T-helper 1 cell (primary cell): Measurements from ENCODE around the gene DAPK2.
"Not testable (repeated sequence)": the region's sequence is repeated elsewhere in the genome, so short reads cannot be mapped to it uniquely, and the experiment has no call there.

Source experiments
- DNase-seq, 5 donors: peaks; one replicate each; pipeline ENCODE4 v3.0.0-alpha.2; 2012 to 2020

DAPK2 gene

DNA sequence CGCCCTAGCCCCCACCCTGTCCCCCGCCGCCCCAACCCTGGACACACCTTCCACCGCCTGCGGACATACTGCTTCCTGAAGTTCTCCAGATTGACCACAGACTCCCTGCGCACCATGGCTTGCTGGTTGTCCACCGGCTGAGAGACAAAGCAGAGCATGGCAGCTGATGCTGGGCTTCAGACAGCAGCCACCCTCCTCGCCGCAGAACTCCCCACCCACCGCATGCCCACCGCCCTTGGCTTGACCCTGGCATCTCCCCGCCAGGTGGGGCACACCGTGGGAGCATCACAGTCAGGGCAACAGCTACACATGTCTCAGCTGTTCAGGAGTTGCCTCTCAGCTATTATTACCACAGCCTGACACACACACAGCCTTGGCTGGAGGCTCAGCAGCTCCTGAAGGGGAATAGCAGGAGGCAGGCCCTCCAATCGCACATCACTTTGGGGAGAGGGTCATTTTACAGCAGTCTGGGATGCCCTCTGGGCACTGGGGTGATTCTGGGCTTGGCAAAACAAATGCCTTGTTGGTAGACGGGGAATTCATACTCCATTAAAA is 134.1 kb downstream of the DAPK2 start:
- DNase-seq = no peak

- no peak for DNase-seq
Observed at GRCh38 chr15:63911160-63911559, 135.1 kb downstream of the DAPK2 start.

GRCh38 chr15:63909819-63910437 is 136.4 kb downstream of the DAPK2 start:
- DNase-seq = no peak

GRCh38 chr15:63908991-63909390 is 137.3 kb downstream of the DAPK2 start:
- DNase-seq = no peak

GRCh38 chr15:63908281-63908680 is 138.0 kb downstream of the DAPK2 start:
- DNase-seq = no peak

DNA sequence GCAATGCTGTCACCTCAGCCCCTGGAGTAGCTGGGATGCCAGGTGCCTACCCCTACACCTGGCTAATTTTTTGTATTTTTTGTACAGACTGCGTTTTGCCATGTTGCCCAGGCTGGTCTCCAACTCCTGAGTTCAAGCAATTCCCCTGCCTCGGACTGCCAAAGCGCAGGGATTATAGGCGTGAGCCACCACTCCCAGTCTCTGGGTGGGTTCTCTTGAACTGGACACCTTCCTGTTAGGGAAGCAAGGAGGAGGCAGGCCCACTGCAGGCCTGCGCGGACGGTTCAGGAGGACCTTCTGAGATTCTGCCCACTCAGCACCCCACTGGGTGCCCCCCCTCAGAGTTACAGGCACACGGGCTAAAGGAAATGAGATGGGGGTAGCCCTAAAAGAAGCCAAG is 138.8 kb downstream of the DAPK2 start:
- DNase-seq = no peak

DNA sequence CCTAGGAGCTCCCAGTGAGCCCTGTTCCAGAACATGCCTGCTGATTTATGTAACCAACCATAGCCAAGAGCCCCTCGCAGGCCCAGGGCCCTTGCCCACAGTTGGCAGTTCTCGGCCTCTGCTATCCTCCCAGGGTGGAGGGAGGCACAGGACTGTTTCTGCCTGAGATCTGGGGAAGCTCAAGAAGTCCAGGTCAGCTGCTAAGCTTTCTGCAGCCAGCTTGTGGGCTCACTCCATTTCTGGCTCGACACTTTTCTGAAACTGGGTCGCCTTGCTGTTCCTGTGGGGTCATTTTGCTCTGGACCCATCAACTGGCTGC is 140.1 kb downstream of the DAPK2 start:
- DNase-seq = no peak

DNA sequence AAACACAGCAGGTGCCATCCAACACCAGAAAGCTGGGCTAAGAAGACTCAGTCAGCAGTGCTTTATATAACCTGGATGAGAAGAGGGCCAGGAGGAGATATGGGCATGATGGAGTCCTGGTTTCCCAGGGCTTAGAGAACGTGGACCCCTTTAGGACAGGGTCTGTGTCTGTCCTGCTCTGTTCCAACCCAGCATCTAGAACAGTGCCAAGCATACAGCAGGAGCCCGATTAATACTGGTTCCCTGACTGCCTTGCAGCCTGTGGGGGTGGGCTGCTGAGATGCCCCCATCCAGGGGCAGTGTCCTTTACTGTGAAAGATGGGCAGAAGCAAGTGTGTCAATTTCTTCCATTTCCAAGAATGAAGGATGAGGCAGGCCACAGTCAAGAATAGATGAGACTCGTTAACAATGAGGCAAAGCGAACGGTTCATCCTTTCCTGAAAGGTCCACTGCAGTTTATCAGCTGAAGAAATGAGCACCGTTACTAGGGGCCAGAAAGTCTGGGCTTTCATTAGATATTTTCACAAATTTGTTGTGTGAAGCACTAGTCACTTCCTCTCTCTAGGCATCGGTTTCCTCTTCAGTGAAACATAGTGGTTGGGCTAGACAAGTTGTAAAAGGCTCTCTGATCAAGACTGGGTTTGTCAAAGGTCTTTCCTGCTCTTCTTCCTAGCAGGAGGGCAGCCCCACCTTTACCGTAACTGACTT is 140.6 kb downstream of the DAPK2 start:
- peak in 1 of 5 donors; percentile 42 for DNase-seq

GRCh38 chr15:63905131-63905530 is 141.2 kb downstream of the DAPK2 start:
- DNase-seq = no peak

GRCh38 chr15:63904042-63904441 is 142.2 kb downstream of the DAPK2 start:
- no peak for DNase-seq

- DNase-seq = no peak
Observed at GRCh38 chr15:63902671-63903035, 143.6 kb downstream of the DAPK2 start.

DNA sequence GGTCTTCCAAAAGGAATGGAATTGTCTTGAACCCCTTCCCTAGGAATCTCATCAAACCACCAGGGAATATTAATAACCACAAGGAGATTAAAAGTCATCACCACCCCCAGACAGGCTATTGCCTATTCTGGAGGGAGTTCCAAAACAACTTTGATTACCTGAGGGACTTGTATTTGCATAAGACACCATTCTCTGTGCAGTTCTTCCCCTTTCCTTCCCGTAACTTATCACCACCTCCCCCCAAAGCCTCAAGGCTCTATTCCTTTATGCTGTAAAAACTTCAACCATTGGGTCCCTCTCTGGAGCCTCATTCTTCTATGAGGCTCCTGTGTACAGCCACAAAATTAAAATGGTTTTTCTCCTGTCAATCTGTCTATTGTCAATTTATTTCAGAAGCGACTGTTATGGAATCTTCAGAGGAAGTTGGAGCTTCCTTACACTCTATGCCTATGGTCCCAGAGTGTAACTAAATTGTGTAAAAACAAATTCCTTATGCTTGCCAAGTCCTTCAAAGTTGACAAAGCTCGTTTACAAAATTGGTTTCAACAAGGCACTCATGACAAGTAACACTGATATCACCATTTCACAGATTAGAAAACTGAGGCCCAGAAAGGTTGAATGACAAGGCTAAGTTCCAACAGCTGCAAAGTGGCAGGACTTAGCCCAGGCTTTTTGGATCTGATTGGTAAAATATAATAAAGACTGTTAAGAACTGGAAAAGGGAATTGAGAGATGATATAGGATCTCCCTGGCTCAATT is 144.2 kb downstream of the DAPK2 start:
- no peak for DNase-seq

DNA sequence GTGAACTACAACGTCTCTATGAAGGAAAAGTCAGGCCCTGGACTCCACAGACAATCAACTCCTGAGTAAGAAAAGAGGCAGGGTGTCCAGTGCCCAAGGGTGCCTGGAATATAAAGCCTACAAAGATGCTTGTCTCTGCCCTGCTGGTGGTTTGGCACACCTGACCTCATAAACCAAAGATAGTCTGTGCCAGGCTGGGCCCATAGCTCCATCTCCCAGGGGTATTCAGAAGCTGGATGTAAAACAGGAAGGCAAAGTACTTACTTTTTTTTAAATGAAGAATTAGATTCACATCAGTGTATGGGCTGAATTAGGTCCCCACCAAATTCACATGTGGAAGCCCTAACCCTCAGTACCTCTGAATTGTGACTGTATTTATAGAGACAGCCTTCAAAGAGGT is 146.0 kb downstream of the DAPK2 start:
- DNase-seq = no peak

DNA sequence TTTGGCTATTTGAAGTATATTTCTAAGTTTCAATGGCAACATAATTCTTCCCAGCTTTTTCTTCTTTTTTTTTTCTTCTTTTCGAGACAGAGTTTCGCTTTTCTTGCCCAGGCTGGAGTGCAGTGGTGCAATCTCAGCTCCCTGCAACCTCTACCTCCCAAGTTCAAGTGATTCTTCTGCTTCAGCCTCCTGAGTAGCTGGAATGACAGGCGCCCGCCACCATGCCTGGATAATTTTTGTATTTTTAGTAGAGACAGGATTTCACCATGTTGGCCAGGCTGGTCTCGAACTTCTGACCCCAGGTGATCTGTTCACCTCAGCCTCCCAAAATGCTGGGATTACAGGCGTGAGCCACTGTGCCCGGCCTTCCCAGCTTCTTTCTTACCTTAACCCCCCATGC is 146.7 kb downstream of the DAPK2 start:
- DNase-seq = not testable (repeated sequence)

GRCh38 chr15:63899193-63899592 is 147.1 kb downstream of the DAPK2 start:
- no peak for DNase-seq

DNA sequence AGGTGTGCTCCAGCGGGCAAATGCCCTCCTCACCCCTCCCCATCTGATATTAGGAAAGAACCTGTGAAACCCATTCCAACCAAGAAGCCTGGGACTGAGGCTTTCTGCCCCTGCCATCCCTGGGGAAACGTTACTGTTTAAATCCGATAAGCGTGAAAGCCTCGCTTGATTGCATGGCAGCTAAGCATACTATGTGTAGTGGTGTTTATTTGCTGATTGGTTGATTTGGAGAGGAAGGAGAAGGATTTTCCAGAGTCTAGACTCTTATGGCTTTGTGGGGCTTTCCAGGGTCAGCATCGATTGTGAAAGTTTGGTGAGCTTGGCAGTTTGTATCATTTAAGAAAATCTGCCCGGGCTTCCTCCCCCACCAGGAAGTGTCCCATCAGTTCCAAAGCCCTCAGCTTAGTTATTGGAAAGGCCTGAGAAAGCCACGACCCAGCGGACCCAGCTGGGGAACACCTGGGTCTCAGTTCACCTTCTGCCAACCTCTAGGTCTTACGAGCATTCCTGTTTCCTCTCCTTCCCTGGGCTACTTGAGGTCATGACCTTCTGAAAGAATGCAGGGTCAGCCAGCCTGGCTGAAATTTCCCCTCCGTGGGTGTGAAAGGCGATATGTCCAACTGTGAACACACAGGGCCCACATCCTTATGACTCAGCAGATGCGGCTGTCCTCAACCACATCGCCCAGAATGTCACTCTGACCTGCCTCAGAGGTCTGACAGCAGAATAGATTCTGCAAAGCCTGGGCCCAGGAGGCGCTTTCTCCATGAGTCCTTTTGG is 149.8 kb downstream of the DAPK2 start:
- DNase-seq = peak in 1 of 5 donors; percentile 51

DNA sequence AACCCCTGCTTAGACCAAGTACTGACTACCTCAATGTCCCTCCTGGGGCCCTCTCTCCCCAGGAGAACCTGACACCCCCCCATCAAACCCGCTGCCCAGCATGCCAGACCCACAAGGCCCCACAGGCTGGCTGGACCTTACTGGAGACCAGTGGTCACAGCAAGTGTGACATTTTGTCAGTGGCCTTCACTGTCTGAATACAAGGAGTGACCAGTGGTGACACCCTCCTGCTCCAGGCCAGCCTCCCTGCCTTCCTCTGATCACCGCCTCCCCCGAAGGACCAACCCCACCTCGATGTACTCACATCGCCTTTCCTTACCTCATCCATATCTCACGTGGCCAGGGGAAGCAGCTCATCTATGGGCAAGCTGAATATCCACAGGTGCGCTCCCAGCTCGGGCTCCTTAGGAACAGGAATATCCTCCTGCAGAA is 150.5 kb downstream of the DAPK2 start:
- DNase-seq = no peak

DNA sequence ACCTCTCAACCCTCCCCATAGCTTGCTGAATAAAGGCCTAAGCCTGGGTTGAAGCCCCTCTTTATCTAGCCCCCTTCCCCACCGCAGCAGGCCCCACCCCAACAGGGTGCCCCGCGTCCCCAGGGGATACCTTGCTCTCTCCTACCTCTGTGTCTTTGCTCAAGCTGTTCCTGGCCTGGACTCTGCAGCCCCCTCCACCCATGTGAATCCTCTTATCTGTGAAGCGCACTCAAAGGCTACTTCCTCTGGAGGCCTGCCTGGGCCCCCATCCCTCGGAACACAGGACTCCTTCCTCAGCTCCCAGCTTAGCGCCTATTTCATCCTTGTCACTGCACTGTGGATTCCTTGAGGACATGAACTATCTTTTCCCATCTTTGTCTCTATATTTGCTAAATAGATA is 151.1 kb downstream of the DAPK2 start:
- no peak for DNase-seq

DNA sequence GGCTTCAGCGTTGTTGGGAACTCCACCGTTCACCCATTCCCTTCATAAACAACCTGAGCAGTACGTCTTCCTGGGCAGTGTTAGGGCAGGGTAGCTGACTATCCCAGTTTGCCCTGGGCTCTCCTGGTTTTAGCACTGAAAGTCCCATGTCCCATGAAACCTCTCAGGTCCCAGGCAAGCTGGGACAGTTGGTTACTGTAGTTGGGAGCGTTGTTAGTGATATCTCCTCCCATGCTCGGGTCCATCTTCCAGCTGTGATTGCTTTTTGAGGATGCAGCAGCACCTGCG is 151.7 kb downstream of the DAPK2 start:
- DNase-seq = no peak

GRCh38 chr15:63893866-63894661 is 152.2 kb downstream of the DAPK2 start:
- no peak for DNase-seq

GRCh38 chr15:63892794-63893441 is 153.4 kb downstream of the DAPK2 start:
- peak in 4 of 5 donors; percentile 43 to 88 (median 48) for DNase-seq

- no peak for DNase-seq
Observed at GRCh38 chr15:63891768-63892133, 154.5 kb downstream of the DAPK2 start.
